Lung (tissue), 12 donors: ENCODE results near the gene TCTN2. TPM values are rescaled to one million over a fixed set of nuclear protein-coding genes. Genes with fewer than 3 reads are reported as not detected.

ENCODE experiments used
- ATAC-seq: fragments of 200-7000 bp; cut with Tn5 transposase; one replicate; pipeline ENCODE4 v1.9.1; 2020; ENCODE audit warnings: moderate number of reproducible peaks; ENCODE audit not compliant: insufficient read depth, low FRiP score
- DNase-seq, 3 donors: peaks; one replicate each; pipeline ENCODE4 v3.0.0-alpha.2; 2013 to 2017
- H3K27ac ChIP-seq, 2 donors: one replicate each; pipeline ENCODE4 v1.5.1; 2013; ENCODE audit warnings: mild to moderate bottlenecking in 2 of 2, moderate library complexity in 2 of 2, control low read depth in 1 of 2, inconsistent platforms in 1 of 2, low read depth in 1 of 2, low read length in 1 of 2
- H3K27me3 ChIP-seq, 3 donors: one replicate each; pipeline ENCODE4 v1.5.1; 2013; ENCODE audit warnings: low read length in 2 of 3; ENCODE audit not compliant: control insufficient read depth in 3 of 3, insufficient read depth in 3 of 3
- H3K36me3 ChIP-seq, 4 donors: one replicate each; pipeline ENCODE4 v1.5.1; 2013; ENCODE audit warnings: low read length in 4 of 4, mild to moderate bottlenecking in 1 of 4, moderate library complexity in 1 of 4; ENCODE audit not compliant: control insufficient read depth in 4 of 4, insufficient read depth in 4 of 4
- H3K4me1 ChIP-seq, 5 donors: one replicate each; pipeline ENCODE4 v1.5.1; 2013; ENCODE audit warnings: low read length in 5 of 5, mild to moderate bottlenecking in 2 of 5, moderate library complexity in 1 of 5; ENCODE audit not compliant: control insufficient read depth in 5 of 5, insufficient read depth in 5 of 5
- H3K4me3 ChIP-seq: one replicate; pipeline ENCODE4 v1.5.1; 2013; ENCODE audit warnings: mild to moderate bottlenecking, control low read depth, moderate library complexity
- H3K9ac ChIP-seq, 2 donors: one replicate each; pipeline ENCODE4 v1.5.1; 2013; ENCODE audit warnings: low read length in 2 of 2, control low read depth in 1 of 2; ENCODE audit not compliant: insufficient read depth in 1 of 2
- H3K9me3 ChIP-seq, 4 donors: one replicate each; pipeline ENCODE4 v1.5.1; 2013; ENCODE audit warnings: low read length in 3 of 4, mild to moderate bottlenecking in 1 of 4, moderate library complexity in 1 of 4; ENCODE audit not compliant: control insufficient read depth in 4 of 4, insufficient read depth in 3 of 4
- CTCF ChIP-seq: IDR thresholded peaks from 2 replicates; pipeline ENCODE4 v1.5.1; 2012; ENCODE audit warnings: mild to moderate bottlenecking; ENCODE audit errors: control extremely low read depth, extremely low read depth
- WGBS, 2 donors: extraction: QIAGEN DNeasy Blood & Tissue Kit; methylation state at CpG; one replicate each; pipeline ENCODE4 v1.1.7; 2013; 5-methylcytosine and 5-hydroxymethylcytosine counted together
- polyA plus RNA-seq, 2 donors: library from polyadenylated mRNA; stranded (reverse); fragments of 200-250 nt; gene quantifications; one replicate each; pipeline ENCODE4 v1.2.1, GENCODE V29; 2013
- total RNA-seq, 2 donors: library from RNA; depleted of rRNA in 1 of 2; stranded (reverse); fragments of >200 nt in 1 of 2; gene quantifications; one replicate each; pipeline ENCODE4 v1.2.1, GENCODE V29; 2014 to 2021
- donor health status: control.
- donor health status: control.
- donor health status: Bipolar disorder and iron deficiency.
- donor health status: healthy.
- donor health status: DM: yes; HTN: yes; CAD: no.

TCTN2 gene
- total and polyA plus RNA-seq, 4 donors, result 5.2 to 28.2 (median 14.2) TPM

- Histone ChIP-seq H3K36me3 (peaks cover 3 to 15% (median 11%) of the 10 kb centered on the region in 4 donors), H3K4me1 (peaks cover 0 to 4% (median 3%) of the 10 kb centered on the region in 5 donors), H3K9ac (no peak overlapping the region), H3K27me3 (no peaks in the 10 kb centered on the region), H3K27ac (no peak overlapping the region), H3K9me3 (no peaks in the 10 kb centered on the region), H3K4me3 (no peak overlapping the region)
- ATAC-seq, result no peak
- no peak for TF ChIP-seq CTCF
- no peak for DNase-seq
- WGBS, 2 donors, result 97% methylated on average over 2 of the region's 2 CpGs
Measured at GRCh38 chr12:123721245-123721644, 50.3 kb downstream of the TCTN2 start.

- WGBS, 2 donors, result 60 to 75% methylated on average over 8 of the region's 8 CpGs
- Histone ChIP-seq H3K27ac (no peak overlapping the region), H3K9me3 (no peaks in the 10 kb centered on the region), H3K9ac (no peak overlapping the region), H3K36me3 (peaks cover 9 to 18% (median 16%) of the 10 kb centered on the region in 4 donors), H3K4me1 (peaks cover 0 to 4% (median 3%) of the 10 kb centered on the region in 5 donors), H3K4me3 (no peak overlapping the region), H3K27me3 (no peaks in the 10 kb centered on the region)
- no peak for ATAC-seq
- no peak for TF ChIP-seq CTCF
- DNase-seq, result no peak
Measured at GRCh38 chr12:123723011-123723410, 52.1 kb downstream of the TCTN2 start.

GRCh38 chr12:123723765-123724164 is 52.9 kb downstream of the TCTN2 start:
- no peak overlapping the region for H3K9ac ChIP-seq
- DNase-seq (no peak), ATAC-seq (no peak)
- TF ChIP-seq CTCF, result no peak
- H3K4me3 ChIP-seq, result no peak overlapping the region
- WGBS, 2 donors, result 48 to 70% methylated on average over 5 of the region's 5 CpGs
- no peaks in the 10 kb centered on the region for H3K9me3 ChIP-seq
- no peaks in the 10 kb centered on the region for H3K27me3 ChIP-seq
- H3K27ac ChIP-seq, result no peak overlapping the region
- peaks cover 13 to 26% (median 20%) of the 10 kb centered on the region in 4 donors for H3K36me3 ChIP-seq
- peaks cover 0 to 4% (median 3%) of the 10 kb centered on the region in 5 donors for H3K4me1 ChIP-seq

GRCh38 chr12:123726244-123726643 is 55.3 kb downstream of the TCTN2 start:
- DNase-seq (no peak), ATAC-seq (no peak)
- no peak for TF ChIP-seq CTCF
- no peak overlapping the region for H3K9ac ChIP-seq
- no peak overlapping the region for H3K27ac ChIP-seq
- H3K27me3 ChIP-seq, result no peaks in the 10 kb centered on the region
- H3K4me1 ChIP-seq, result no peaks in the 10 kb centered on the region
- 84 to 95% methylated on average over 2 of the region's 2 CpGs for WGBS, 2 donors
- no peak overlapping the region for H3K4me3 ChIP-seq
- no peaks in the 10 kb centered on the region for H3K9me3 ChIP-seq
- H3K36me3 ChIP-seq, result peaks cover 10 to 21% (median 18%) of the 10 kb centered on the region in 4 donors
